ENCODE measurements around the gene ADIPOQ. TPM values are rescaled to one million over a fixed set of nuclear protein-coding genes. Genes with fewer than 3 reads are reported as not detected.
A peak's percentile ranks its signal among the peaks of the same experiment; 100 is the strongest.

ADIPOQ gene
- total RNA-seq, 6 experiments from 2014 or later = not detected

DNA sequence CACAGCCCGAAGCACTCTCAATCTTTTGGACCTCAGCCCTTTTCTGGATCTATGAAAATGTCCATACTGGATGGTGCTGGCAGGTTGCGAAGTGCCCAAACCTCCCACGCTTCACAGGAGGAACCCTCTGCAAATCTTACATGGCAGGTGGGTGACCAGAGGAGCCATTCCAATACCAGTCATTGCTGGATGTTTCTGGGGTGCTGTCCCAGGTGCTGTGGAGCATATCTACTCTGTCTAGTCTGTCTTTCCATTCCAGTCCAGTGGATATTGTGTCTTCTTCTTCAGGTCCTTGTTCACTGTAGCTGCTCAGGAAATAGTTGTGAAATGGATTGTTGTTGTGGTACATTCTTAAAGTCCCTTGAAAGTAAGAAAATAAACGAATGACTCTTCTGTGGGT is 10.7 kb upstream of the ADIPOQ start:
- WGBS (ENCODE audit: insufficient coverage, low coverage, low lambda C conversion rate, missing lambda C conversion rate) = 0% methylated on average over 1 of the region's 4 CpGs
- no peak for ATAC-seq
- no peak for TF ChIP-seq POLR2A (IDR thresholded peaks at IDR 0.05)
- TF ChIP-seq, protein P1, sequence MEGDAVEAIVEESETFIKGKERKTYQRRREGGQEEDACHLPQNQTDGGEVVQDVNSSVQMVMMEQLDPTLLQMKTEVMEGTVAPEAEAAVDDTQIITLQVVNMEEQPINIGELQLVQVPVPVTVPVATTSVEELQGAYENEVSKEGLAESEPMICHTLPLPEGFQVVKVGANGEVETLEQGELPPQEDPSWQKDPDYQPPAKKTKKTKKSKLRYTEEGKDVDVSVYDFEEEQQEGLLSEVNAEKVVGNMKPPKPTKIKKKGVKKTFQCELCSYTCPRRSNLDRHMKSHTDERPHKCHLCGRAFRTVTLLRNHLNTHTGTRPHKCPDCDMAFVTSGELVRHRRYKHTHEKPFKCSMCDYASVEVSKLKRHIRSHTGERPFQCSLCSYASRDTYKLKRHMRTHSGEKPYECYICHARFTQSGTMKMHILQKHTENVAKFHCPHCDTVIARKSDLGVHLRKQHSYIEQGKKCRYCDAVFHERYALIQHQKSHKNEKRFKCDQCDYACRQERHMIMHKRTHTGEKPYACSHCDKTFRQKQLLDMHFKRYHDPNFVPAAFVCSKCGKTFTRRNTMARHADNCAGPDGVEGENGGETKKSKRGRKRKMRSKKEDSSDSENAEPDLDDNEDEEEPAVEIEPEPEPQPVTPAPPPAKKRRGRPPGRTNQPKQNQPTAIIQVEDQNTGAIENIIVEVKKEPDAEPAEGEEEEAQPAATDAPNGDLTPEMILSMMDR (IDR thresholded peaks at IDR 0.05) = no peak
- no peaks in the 10 kb centered on the region for H3K9me3 ChIP-seq
- H3K36me3 ChIP-seq = no peaks in the 10 kb centered on the region
- no peak overlapping the region for H3K27ac ChIP-seq
- H3K4me1 ChIP-seq = no peaks in the 10 kb centered on the region
- no peak for DNase-seq
- intact Hi-C loops (cut with DNase I) = no loop called here
- no peaks in the 10 kb centered on the region for H3K27me3 ChIP-seq
- no peak overlapping the region for H3K4me3 ChIP-seq

DNA sequence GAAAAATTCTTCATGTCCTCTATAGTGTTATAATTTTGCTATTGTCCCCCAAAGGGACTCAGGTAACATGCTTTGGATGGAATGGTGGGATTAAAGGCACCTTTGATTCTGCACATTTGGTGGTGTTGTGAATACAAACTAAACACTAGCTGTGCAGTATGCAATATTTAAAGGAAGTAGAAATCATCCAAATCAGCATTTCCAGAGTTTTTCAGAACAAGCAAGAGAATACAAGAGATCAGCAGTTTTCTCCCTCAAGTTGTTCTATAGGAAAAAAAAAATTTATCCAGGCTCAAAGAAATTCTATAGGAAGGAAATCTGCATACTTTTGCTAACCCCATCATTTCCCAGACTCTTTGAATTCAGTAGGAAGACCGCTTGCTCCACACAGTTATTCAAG is 10.2 kb upstream of the ADIPOQ start:
- H3K27me3 ChIP-seq = no peaks in the 10 kb centered on the region
- no peaks in the 10 kb centered on the region for H3K36me3 ChIP-seq
- no peaks in the 10 kb centered on the region for H3K4me1 ChIP-seq
- H3K9me3 ChIP-seq = no peaks in the 10 kb centered on the region
- 62% methylated on average over 1 of the region's 1 CpG for WGBS (ENCODE audit: insufficient coverage, low coverage, low lambda C conversion rate, missing lambda C conversion rate)
- no peak for DNase-seq
- no peak overlapping the region for H3K27ac ChIP-seq
- TF ChIP-seq POLR2A (IDR thresholded peaks at IDR 0.05) = no peak
- TF ChIP-seq, protein P1 (IDR thresholded peaks at IDR 0.05) = no peak
- peak in 1 of 4 donors; percentile 5 for ATAC-seq
- intact Hi-C loops (cut with DNase I) = no loop called here
- no peak overlapping the region for H3K4me3 ChIP-seq

DNA sequence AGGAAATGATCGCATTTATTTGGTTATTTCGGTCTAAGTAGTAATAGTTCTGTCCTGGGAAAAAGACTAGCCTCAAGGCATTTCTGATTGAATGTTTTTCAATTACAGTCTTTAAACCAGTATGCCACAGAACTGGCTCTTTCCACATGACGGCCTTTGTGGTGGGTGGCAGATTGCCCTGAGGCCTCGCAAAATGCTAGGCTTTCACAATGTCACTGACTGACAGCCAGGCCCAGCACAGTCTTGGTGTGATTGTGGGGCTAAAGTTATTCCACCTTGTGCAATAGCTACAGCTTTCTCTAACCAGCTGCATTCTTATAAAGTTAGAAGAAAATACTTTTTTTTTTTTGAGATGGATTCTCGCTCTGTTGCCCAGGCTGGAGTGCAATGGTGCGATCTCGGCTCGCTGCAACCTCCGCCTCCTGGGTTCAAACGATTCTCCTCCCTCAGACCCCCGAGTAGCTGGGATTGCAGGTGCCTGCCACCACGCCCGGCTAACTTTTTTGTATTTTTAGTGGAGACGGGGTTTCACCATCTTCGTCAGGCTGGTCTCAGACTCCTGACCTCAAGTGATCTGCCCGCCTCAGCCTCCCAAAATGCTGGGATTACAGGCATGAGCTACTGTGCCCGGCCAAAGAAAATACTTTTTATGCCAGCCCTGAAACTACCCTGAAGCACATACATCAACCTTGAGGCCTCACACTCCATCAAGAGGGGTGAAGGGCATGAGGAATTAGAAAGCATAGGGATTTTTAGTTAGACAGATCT is 2.5 kb upstream of the ADIPOQ start:
- no peak for TF ChIP-seq POLR2A (IDR thresholded peaks at IDR 0.05)
- TF ChIP-seq, protein P1 (IDR thresholded peaks at IDR 0.05) = no peak
- no peaks in the 10 kb centered on the region for H3K4me1 ChIP-seq
- intact Hi-C loops (cut with DNase I) = no loop called here
- ATAC-seq = peak in 1 of 4 donors; percentile 26
- WGBS (ENCODE audit: insufficient coverage, low coverage, low lambda C conversion rate, missing lambda C conversion rate) = 73% methylated on average over 13 of the region's 17 CpGs
- H3K27me3 ChIP-seq = no peaks in the 10 kb centered on the region
- no peak overlapping the region for H3K27ac ChIP-seq
- H3K4me3 ChIP-seq = no peak overlapping the region
- H3K36me3 ChIP-seq = no peaks in the 10 kb centered on the region
- H3K9me3 ChIP-seq = no peaks in the 10 kb centered on the region
- no peak for DNase-seq

DNA sequence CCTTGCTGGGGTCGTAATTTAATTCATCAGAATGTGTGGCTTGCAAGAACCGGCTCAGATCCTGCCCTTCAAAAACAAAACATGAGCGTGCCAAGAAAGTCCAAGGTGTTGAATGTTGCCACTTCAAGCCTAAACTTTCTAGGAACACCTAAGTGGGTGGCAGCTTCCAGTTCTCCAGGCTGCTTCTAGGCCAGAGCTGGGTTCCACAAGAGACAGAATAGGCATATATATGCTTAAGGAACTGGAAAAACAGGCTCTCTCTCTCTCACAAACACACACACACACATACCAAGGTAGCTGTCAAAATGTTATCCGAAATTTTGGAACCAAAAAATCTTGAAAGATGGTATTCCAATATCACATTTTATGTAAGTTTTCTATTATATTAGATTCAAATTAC is 890 bp upstream of the ADIPOQ start:
- ATAC-seq = no peak
- H3K27me3 ChIP-seq = no peaks in the 10 kb centered on the region
- no peak overlapping the region for H3K27ac ChIP-seq
- DNase-seq = no peak
- intact Hi-C loops (cut with DNase I) = no loop called here
- H3K9me3 ChIP-seq = no peaks in the 10 kb centered on the region
- no peak overlapping the region for H3K4me3 ChIP-seq
- H3K4me1 ChIP-seq = no peaks in the 10 kb centered on the region
- H3K36me3 ChIP-seq = no peaks in the 10 kb centered on the region
- WGBS (ENCODE audit: insufficient coverage, low coverage, low lambda C conversion rate, missing lambda C conversion rate) = 80% methylated on average over 4 of the region's 4 CpGs
- TF ChIP-seq POLR2A (IDR thresholded peaks at IDR 0.05) = no peak
- TF ChIP-seq, protein P1 (IDR thresholded peaks at IDR 0.05) = no peak
